HG03439 (cell line): Measurements from ENCODE around the gene KCNA2.

Experiments
- ATAC-seq: cut with Tn5 transposase; IDR thresholded peaks from one replicate; pipeline ENCODE4 v1.9.1; 2021; ENCODE audit warnings: mild to moderate bottlenecking, moderate library complexity; ENCODE audit not compliant: unreplicated experiment

Gene KCNA2

DNA sequence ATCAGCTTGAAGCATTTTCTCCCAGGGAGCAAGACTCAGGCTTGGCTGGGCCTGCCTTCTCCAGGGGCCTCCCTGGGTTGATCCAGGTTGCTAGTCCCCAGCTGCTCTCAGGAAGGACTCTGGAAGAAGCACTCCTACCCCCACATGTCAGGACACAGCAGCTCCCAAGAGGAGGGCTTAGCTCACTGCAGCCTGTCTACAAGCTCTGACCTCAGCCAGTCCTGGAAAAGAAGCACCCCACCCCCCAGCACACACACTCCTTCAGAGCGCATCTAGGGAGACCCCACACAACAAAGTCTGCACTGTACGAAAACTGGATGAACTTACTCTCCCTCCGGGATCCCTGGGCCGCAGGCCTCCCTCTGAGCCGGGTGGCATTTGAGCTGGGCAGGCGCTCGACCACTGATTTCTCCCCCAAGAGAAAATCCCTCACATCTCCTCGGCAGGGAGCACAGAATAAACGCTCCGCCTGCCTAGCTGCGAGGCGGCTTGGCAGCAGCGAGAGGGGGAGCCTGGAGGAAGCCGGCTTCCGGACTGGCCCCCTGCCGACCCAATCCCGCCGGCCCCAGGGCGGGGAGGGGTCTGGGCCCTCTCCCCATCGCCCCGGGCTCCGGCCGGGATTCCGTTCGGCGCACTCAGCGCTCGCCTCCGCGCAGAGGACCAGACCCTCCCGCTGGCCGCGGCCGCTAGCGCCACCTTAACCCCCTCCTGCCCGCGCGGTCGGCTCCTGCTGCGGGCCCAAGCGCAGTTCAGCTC lies at the start of gene KCNA2:
KCNA2 (minus strand) TSS at position 458 of the 756 bp plus-strand sequence. CDS start 1,576 bp downstream, outside the sequence.
- ATAC-seq: no peak

DNA sequence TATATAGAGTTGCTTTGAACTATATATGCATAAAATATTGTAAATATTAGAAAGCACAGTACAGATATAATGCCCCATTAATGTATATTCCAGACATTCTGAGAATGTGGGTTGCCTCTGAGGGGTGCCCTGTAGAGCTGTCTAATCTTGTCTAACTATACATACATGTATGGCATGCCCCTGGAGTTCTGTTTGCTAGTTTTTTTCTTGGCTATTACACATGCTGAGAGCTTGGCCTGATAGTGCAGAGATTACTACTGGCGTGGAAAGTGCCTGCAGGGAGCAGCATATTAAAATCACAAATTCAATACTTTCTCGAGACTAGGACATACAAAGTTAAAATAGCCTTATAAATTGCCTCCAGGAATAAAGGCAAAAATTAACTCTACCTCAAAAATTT lies 44.5 kb upstream of the KCNA2 start:
- no peak for ATAC-seq

DNA sequence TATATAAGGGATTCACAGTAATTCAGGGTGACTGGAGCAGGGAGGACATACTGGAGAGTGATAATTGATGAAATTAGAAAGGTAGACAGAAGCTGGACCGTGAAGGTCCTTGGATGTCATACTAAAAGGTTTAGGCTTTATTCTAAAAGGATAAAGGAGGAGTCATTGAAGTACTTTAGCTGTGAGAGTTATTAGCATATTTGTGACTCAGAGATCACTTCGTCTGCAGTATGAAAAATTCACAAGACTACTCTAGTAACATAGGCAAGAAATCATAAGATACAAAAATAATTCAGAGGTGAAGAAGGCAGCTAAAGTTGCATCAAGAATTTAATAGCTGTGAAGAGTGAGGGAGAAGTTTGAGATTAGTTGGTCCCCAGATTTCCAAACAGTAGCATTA lies 42.3 kb upstream of the KCNA2 start:
- ATAC-seq: no peak

DNA sequence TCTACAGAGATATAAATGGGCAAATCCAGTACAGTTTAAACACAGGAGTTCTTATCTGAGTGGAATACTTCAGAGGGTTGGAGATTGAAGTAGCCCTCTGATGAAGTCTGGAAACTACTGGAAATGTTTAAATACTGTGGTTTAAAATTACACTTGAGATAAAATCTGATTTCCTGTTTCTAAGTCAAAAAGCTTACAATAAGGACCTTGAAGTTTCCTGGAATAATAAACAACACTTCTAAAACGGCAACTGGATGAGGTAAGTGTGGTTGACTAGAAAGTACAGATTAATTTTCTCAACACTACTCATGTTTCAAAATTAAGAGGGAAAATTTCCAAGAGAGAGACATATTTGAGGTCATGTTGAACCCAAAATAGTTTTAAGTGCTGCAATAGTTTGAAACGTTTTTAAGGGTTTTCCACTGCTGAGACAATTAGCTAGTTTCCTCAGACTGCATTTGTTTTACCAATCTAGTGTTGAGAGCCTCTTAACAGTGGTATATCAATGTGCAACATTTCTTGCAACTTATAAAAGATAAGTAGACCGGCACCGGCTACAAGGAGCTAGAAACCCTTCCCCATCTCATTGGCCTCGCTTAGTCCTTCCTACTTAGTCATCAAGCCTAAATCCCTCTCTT lies 41.2 kb upstream of the KCNA2 start:
- no peak for ATAC-seq

DNA sequence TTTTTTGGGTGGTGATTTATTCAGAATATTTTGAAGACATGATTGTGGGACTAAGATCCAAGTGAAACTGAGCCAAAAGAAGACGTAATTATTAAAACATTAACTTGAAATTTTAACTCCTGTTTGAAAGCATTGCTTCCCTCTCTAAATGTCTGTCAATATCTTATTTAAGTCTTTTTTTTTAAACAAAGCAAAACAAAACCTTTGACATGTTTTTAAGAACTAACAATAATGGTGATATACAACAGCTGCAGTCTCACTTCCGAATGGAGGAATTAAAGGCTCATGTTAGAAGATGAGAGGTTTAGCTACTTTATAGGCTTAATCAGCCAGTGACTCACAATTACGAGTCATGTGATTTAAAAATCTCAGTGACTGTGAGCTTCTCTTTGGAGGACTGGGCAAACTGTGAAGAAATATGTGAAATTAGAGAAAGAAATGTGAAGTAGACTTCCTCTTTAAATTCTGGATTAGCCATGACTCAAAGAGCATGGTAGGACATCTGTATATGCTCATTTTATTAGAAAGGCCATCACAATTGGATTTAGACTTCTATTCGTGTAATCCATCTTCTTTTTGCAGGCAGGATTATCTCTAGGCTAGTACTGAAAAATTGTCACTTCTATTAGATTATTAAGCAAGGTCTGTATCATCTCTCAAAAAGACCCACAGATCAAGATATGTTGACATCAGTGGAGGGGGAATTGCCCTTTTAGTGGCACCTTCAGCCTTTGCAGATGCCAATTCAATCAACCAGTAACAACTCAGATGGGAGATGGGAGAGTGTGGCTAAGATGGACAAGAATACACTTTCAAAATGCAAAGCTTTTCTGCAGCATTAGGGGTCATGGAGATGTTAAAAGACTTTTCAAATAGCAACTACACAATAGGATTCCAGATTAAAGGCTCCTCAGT lies 39.9 kb upstream of the KCNA2 start:
- ATAC-seq: no peak

DNA sequence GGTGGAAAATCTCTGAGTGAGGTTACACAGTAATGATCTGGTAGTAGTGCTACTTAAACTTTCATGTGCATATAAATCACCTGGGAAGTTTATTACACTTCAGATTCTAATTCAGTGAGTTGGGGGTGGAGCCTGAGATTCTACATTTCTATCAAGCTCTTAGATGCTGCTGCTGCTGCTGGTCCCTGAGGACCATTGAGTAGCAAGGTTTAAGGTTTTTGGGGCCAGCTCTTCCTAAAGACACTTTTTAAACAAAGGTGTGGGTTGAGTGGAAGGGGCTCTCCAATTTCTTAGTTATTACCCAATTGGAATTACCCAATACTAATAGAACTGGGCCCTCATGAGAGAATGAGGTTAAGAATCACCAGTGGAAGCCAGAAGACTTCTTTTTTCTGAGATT lies 39.1 kb upstream of the KCNA2 start:
- no peak for ATAC-seq

DNA sequence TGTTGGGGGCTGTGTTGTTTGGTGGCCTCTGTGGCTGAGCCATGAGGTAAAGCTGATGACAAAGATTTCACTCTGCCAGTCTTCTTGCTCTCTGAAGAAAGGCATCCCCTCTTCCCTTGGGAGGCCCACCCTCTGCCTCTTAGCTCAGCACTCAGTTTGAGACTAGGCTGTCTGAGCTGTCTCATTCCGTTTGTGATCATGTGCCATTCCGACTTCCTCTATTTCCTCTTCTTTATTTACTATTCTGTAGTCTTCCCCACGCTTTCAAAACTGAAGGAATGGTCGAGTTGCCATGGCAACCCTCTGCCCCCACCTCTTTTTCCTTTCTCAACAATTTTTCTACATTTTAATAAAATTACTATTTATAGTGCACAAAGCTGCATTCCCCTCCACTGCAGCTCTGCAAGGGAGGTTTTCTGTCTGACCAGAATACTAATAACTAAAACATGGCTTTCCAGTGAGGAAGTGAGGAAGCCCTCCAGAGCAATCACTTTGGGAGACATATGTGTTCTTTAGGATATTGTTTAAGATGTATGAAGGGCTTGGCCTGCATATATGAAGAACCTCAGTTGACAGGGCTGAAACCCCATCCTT lies 37.8 kb upstream of the KCNA2 start:
- ATAC-seq: no peak

DNA sequence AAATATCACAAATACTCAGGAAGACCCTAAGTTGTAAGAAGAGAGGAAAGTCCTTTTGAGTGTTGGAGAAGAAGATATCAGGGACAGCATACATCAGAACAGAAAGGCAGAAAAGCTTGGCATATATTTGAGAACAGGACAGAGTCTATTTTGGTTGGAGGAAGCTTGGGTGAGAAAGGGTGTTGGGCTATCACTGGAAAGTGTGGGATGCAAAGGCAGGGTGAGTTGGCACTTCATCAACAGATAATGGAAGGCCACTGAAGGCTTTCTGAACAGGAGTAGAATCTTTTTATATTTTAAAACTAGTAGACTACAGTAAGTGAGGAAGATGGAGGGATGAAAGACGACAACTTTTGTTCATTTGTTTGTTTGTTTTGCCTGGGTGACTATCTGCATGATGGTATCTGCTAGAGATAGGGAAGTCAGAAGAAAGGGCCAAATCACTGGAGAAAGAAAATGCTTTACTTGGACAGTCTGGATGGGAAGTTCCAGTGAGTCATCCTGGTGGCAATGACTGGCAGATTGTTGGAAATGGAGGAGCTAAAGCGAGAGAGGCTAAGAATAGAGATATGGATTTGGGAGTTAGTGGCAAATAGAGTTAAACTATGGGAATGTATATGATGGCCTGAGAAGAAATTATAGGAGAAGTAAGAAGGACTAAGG lies 33.7 kb upstream of the KCNA2 start:
- ATAC-seq: no peak

DNA sequence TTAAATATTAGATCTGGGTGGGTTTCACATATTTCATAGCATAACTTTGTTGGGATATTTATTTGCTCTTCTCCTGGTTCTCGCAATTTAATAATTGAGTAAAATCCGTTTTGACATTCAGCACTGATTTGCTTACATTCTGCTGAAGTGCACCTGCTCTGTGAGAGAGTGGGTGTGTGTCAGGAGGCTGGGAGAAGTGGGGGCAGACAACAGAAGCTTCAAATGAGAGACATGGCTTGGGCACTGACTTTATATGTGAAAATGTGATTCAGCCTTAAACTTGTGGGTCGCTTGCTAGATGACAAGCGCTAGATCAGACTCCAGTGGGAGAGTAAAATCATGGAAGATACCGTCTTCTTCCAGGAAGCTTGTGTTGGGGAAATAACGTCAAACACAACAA lies 32.4 kb upstream of the KCNA2 start:
- ATAC-seq: no peak

DNA sequence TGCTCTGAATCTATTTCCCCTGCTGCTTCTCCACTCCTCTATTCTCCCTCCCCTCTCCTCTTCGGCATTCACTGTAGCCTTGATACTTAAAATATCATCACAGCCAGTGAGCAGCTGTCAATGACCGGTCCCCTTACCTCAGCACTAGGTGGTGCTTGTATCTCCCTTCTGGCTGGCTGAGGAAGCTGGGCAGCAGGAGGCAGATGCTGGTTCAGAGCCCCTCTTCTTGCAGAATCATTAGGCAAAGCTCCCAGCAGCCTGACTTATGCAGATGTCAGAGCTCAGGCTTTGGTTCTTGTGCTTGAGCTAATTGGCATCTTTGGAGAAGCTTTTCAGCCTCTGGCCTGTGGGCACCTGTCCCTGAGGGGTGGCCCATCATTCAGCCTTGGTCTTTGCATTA lies 31.9 kb upstream of the KCNA2 start:
- ATAC-seq: no peak

DNA sequence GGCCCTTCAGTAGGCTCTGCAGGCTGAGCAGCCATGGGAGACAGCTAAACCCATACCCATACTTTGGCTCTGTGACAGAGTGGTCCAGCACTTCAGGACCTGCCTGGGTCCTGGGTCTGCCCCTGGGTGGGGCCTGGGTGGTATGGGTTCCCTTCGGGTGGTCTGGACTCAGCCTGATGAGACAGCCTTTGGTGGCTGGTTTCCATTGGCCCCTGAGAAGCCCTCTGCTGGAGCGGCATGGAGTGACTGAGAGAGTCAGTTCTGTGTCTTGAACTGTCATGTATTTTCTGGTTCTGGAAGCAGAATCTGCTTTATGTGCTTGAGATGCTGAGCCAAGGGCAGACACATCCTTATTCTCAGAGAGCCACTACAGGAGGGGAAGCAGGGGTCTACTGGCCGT lies 31.3 kb upstream of the KCNA2 start:
- no peak for ATAC-seq

DNA sequence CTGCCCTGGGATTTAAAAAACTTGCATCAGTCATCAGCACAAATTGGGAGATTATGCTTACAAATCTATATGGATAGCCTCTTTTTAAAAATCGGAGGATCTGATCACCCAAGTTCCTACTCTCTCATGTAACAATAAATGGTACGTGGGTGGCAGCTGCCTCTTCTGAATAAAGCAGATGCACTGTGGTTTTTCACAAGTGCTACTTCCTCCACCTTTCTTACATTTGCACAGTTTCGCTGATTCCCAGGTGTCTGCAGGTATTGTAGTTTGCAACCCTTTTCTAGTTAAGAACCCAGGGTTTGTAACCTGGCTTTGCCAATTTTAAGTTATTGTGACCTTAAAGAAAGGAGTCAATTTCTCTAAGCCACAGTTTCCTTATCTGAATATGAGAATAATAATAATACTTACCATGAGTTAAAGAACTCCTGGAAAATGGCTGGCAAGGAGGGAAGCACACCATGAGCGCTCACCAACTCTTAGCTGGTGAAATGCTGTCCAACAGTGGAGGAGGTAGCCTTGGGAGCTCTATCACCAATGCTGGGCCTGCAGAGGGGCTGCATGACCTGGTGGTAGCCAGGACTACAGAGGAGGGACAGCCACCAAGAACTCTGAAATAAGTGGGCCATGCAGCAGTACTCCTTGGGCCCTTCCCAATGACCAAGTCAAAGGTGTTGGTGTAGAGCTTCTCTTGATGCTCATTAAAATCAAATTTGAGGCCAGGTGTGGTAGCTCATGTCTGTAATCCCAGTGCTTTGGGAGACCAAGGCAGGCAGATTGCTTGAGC lies 30.2 kb upstream of the KCNA2 start:
- no peak for ATAC-seq

DNA sequence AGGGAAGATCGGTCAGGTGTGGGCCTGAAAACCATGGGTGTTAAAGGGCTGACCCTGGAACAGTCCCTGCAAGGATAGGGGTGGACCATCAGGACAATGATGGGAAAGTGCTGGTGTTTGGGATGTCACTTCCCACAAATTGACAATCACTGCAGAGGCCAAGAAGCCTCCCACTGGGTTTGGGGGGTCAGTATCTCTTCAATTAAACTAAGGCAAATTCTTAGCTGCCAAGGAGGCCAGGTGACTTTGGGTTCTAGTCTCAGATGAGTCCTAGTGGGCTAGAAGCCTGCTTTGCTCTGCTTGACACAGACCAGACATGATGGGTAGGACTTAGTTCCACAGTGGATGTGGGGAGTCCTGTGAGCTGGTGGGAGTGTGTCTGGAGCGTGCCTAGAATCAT lies 29.3 kb upstream of the KCNA2 start:
- no peak for ATAC-seq

DNA sequence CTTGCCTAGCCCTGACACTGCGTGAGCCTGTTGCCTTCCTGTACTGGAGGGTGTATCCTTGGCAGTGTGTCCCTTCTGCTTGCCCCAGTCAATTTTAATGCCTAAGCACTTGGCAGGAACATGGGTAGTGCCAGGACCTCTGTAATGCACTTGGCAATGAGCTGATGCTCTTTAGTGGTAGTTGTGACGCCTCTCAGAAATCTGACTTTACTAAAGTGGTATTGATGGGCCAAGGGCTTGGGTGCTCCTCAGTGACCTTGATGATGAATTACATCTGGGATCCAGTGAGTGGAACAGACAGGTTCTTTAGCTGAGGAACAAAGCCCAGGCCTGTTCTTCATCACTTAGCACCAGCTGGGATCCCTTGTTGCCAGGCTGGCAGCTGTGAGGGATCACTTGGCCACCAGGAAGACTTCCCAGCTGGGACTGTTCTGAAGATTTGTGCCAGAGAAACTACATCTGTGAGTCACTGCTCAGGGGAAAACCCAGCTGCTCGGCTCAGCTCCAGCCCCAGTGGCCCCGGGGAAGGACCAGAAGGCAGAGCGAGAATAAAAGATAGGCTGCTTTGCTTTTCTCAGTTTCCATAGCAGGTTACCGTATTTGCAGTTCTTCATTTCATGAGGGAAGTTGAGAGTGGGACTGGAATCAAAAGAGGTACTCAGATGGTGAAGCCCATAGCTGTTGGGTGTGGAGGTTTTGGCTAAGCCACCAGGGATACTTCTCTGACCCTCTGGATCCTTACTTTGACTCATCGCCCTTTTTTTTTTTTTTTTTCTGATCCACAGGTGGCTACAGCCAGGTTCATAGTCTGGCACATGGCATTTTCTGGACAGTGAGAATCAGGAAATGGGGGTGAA lies 28.5 kb upstream of the KCNA2 start:
- peak; percentile 59 for ATAC-seq

DNA sequence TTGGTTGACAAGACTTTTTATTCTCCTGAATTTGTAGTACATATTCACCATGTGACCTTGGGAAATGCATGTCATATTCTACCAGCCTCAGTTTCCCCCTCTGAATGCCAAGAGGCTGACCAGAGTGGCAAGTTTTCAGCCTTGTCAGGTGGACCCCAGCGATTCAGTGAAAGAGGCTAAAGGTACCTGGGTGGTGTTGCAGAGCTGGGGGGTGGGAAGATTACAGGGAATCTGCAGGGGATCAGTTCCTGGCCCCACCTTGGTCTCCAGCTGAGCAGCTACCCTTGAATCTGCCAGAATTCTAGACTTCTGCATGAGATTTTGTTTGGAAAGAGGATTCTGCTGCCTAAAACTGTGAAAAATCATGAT lies 27.9 kb upstream of the KCNA2 start:
- ATAC-seq: no peak

DNA sequence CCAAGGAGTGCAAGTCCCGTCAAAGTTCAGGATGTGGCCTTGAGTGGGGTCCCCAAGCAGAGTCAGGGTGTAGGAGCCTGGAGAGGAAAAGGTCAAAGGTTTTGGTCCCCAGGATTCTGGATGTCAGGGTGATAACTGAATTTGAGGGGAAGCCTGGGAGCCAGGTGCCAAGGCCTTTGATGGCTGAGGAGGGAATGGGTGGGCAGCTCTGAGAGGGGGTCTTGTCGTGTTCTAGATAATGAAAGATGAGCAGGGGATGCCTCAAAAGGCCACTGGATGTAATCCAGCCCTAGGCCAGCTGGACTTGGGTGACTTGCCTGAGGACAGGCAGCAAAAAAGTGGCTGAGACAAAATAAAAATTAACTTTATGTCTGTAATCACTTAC lies 27.5 kb upstream of the KCNA2 start:
- ATAC-seq: no peak

DNA sequence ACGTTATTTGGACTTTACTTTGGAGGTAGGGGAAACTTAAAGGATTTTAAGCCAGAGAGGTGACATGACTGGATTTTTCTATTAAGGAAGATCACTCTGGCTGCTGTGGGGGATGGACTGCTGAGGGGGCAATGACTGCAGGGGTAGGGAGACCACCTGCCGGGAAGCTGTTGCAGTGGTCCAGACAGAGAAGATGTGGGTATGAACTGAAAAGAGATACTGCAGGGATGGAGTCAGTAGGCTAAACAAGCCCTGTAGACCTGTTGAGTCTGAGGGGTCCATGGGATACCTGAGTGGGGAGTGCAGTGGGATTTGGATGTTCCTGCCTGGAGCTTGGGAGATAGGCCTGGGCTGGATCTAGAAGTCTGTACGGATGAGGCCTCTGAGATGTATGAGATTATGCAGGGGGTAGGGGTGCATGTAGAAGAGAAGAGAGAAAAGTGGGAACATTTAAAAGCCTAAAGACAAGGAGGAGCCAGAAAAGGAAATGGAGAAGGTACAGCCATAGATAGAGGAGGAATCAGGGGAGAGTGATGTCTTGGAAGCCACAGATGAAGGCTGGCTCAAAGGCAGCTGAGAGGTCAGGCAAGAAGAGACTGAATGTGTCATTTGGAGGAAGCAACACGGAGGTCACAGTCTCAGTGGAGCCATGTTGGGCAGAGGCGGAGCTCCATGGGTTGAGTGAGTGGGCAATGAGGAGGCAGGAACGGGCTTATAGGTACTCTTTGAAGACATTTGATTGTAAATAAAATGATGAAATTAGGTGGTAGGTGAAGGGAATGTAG lies 25.9 kb upstream of the KCNA2 start:
- no peak for ATAC-seq
